Stimulated activated CD4-positive, alpha-beta T cell treated with anti-CD3 and anti-CD28 coated beads, Interleukin-2, amount 100 ng/mL, for 4 hours (primary cell): ENCODE results near the gene CLDN20.

Experiments used
- DNase-seq: peaks from one replicate; pipeline ENCODE4 v3.0.0-alpha.2; 2020; ENCODE audit warnings: low read depth

CLDN20 gene

DNA sequence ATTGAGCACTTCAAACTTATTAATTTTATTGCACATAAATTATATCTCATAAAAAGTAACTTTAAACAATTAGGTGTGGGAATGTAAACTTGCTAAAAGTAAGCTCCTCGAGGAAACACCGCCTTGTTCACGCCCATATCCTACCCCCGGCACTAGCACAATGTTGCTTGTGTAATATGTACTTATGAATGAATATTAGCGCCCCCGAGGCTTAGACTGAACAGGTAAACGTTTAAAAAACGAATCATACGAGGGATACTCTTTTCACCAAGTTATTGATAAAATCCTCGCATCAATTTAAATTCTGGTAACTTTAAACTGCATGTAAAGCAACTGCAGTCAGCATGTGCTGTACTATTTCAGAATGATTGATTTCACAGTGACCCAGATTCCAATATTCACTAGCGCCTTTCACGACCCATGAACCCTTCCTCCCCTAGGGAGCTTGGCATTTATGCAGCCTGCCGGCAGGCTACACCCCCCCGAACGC, 49.8 kb downstream of the CLDN20 start:
- DNase-seq, result no peak

DNA sequence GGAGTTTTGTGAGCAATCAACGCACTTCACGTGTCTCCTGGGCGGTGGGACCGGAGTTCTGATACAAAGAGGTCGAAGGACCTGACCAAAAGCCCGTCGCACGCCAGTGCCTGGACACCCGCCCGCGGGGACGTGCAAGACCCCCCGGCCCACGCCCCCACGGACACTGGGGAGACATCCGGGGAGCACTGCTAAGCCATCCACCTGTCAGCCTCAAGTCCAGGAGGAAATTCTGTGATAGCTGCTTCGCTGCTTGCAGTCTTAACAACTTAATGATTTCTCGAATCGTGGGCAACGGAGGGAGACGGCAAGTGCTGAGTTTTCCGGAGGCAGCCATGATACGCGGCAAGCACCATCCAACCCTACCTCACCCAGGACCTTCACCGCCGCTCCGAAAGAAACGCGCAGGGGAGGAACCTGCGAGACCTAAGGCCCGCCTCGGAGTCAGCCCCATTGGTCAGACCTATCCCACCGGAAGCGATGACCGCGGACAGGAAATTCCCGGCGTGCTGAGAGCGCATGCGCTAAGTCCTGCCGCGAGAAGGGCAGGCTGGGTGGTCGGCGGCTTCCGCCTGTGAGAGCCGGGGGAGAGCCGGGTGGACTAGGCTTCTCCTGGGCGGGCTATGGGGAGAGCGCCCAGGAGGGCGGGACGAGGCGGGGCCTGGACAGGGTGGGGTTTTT, 50.4 kb downstream of the CLDN20 start, which contains the start of gene TFB1M:
TSS of gene TFB1M (minus strand) at position 393 of the 681 bp plus-strand sequence. CDS start at position 337, 56 bp downstream.
- peak; percentile 98 for DNase-seq

DNA sequence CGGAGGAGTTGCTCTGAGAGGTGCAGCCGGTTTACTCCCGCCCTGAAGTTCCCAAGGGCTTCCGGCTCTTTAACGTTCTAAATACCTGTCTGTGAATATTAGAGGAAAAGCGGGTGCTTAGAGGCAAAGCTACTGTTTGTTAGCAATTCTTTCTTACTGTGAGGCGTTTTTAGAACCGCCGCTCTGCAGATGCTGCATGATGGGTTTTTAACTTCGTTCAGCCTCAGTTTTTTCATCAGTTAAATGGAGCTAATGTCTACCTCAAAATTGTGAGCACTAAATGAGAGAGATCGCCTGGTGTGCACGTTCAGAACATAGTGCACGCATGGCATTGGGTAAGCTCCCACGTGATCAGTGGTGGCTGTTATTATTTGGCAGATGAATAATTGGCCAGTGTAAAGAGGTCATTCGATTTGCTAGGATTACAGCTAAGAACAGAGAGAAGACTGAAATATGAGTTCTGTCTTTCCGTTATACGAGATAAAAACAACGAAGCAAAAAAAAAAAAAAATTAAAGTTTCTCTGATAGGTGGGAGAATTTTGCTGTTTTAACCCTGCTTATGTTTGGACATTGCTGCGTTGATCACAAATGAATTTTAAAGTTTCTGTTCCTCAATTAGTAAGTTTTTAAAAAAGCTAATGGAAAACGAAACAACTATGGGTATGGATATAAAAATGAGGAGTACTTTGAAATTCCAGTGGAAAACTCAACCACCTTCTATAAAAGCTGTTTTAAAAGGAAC, 51.1 kb downstream of the CLDN20 start:
- peak; percentile 23 for DNase-seq

DNA sequence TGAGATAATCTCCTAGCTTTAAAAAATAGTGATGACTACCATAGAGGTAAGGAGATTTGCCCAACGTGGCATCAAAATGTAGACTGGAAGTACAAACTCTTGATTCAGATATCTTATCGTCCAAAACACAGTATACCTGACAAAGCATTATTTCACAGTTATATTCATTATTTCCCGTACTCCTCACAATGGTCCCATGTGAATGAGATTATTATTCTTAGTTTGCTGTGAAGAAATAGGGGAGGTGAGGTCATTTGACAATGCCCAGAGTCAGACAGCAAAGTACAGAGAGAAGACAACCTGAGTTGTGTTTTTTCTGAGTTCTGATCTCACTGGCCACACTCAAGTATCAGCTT, 51.7 kb downstream of the CLDN20 start:
- DNase-seq, result no peak

DNA sequence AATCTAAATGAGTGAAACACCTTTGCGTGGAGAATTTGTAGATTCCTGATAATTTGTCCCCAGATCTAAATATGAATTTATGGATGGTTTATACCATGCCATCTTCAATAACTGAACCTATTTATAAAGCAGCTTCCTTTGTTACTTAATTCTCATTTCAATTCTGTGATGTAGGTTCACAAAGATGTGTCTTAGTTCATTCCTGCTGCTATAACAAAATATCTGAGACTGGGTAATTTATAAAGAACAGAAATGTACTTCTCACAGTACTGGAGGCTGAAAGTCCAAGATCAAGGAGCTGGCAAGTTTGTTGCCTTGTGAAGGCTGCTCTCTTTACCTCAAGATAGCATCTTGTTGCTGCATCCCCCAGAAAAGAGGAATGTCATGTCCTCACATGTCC, 52.6 kb downstream of the CLDN20 start:
- no peak for DNase-seq

DNA sequence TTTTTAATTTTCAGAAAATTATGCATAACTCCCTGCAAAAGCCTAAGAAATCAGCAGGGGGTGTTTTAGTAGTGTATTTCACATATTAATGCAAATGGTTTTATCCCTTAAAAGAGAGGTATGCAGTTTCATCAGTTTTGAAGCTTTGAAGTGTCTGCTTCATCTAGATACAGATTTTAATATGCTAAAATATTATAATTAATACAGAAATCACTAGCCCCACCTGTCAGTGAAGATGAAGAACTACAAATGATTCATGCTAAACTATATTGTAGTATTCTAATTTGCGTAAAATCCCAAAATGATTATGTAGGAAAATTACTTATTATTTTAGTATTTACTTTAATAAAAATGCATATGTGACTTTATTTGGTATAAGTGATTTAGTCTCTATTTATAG, 53.4 kb downstream of the CLDN20 start:
- no peak for DNase-seq

DNA sequence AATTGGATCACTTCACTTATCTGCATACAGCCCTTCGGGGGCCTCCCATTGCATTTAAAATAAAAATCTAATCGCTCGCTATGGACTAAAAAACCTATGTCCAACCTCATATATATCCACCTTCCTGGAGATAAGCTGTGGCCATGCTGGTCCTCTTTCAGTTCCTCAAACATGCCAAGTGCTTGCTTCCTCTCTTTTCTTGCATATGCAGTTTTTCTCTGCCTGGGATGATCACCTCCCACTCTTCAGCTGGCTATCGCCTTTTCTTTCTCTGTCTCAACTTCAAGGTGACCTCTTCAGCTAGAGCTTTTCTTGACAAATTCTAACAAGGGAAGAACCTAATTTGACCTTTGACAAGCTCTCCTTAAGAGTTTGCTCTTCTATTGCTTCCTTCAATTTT, 56.1 kb downstream of the CLDN20 start:
- DNase-seq, result no peak

DNA sequence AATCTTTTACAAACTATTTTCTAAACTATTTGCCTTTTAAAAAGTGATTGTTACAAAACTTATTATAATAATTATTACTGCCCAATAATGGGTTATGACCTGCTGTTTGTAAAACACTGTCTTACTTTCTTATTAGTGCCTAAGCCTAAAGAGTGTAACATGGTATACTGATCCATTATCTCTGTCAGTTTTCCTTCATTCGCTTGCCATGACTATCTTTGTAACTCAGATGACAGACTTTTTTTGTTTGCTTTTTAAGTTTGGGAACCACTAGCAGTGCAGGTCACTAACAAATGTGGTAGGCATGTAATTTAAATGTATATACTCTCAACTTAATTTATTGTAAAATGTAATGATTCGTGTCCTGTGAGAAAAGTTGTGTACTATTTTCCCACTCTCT, 60.4 kb downstream of the CLDN20 start:
- no peak for DNase-seq

DNA sequence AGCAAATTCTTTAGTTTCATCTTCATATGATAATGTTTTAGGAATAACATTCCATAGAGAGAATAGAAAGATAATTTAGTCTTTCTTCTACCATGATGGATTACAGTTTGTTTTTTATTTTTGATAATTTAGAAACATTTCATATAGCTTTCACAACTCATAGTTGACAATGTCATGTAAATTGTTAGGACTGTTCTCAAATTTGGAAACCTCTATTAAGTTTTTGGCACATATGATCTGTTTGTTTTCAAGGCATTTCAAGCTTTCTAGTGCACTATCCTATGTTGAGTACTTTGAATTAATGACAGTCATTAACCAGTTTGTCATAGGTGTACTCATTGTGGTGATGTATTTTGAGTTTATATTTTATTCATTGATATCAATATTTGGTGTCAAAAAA, 61.2 kb downstream of the CLDN20 start:
- no peak for DNase-seq

DNA sequence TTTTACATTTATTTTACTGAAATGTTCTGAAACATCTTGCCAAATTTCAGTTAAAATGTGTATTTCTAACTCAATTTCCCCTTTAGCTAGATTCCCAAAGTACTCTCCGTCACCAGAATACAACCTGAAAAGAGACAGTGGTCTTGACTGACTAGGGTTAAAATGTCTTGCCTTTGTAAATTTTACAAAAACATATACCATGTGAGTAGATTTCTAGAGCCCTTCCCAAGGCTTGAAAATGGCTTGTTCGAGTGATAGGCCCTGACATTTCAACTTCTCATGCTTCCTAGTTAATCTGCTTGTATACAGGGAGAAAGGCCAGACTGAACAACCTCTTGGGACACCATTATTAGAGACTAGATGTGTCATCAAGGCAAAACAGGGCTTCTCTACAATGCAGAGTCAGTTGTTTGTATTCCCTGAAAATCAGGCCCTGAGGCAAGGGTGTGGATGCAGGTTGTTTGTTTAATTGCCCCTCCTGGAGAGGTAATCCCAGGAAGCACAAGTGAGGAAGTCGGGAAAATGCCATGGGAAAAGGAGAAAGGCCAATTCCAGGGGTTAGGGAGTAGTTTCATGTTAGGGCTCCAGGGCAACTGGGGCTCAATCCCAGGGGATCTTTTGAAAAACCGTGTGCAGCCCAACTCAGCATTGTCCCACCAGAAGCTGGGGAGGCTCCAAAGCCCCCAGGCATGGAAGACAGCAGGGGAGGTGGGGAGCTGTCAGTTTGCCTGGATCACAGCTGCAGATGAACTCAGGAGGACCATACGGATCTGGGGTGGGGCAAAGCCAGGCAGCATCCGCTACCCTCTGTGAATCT, 62.1 kb downstream of the CLDN20 start:
- DNase-seq, result no peak
